HG03571 (cell line): ENCODE results near the gene DNAH11.
"Not testable (repeated sequence)": the region's sequence is repeated elsewhere in the genome, so short reads cannot be mapped to it uniquely, and the experiment has no call there.

Experiments
- ATAC-seq: cut with Tn5 transposase; IDR thresholded peaks from one replicate; pipeline ENCODE4 v1.9.1; 2021; ENCODE audit not compliant: unreplicated experiment

Gene DNAH11

DNA sequence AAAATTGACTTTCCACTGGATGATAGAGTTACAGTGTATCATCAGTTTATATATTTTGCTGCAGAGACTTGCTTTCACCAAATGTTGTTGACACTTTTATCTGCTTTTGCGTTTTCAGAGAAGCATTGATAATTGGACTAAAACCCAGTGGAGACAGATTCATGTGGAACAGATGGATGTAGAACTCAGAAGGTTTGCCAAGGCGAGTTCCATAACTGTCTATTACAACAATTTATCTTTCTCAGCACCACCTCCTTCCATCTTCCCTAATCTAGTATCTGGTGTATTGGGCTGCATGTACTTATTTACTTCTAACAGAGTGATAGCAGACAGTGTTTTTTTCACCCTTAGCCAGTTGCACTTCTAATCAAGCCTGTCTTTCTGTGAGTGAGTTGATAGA, 73.3 kb downstream of the DNAH11 start:
- ATAC-seq, result no peak

DNA sequence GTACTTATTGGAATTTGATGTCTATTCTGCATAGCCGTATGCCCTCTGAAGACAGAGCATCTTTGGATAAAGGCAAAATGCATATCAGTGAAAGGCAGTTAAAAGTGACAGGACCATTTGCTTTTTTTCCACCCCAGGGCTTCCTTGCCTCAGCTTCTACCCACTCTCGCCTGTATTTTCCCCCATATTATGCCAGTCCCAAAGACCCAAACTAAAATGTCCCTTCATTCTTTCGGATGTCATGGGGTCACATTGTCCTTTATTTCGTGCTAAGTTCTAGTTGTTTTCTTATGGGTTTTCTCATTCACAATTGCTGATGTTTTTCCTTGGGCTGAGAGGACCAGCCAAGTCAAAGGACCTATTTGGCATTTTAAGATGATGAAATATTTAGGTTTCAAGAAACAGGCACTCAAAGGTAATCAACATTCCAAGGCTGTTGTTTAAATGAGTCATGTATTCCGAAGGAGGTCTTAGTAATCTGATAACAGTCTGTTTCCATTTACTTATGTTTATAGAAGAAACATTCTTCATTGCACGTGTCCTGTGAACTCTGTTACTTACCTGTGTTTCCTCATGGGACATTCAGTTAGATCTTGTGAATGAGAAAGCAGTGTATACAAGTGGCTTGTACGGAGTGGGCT, 74.1 kb downstream of the DNAH11 start:
- no peak for ATAC-seq

DNA sequence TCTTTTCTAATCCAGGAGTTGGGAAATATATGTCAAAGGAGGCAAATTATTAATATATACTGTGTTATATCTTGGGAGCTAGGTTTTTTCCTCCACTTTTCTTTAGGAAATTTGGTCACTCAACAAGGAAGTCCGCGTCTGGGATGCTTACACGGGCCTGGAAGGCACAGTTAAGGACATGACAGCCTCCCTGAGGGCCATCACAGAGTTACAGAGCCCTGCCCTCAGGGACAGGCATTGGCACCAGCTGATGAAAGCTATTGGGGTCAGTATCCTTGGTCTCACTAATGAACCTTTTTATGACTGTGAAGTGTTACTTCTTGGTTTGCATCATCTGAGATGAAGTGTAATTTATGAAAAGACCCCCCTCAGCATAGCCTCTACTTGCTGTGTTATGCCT, 74.7 kb downstream of the DNAH11 start:
- no peak for ATAC-seq

DNA sequence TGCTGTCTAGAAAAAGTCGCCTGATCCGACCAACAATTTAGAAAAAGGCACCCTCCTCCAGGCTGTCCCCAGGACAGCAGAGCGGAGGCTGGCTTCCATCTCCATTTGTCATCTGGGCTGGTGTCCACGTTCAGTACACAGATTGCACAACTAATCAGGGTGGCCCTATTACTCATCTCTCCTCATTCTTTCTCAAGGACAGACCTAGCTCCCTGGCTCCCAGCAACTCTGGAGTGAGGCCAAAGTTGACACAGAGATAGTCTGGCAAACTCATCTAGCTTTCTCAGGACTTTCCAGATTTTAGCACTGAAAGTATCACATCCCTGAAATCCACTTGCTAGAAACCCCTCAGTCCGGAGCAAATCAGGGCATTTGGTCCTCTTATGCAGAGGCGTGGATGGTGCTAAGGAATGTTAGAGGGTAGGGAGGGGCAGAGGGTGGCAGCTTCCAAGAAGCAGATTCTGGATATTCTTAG, 75.1 kb downstream of the DNAH11 start:
- ATAC-seq, result no peak

DNA sequence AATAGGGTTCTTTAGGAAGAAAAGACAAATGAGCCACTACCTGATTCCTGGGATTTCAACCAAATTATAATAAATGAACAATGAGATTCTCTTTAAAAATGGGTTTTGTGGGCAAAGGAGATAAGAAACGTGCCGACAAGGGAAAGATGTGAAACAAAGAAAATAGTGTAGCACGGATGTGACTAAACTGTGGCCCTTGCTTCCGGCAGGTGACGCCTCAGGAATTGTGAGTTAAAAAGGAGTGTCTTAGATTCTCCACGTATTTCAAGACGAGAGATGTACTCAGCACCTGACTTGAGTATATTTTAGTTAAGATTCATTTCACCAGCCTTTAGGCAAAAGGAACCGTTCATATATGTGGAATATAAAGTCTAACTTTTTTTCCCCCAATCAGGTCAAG, 75.9 kb downstream of the DNAH11 start:
- no peak for ATAC-seq

DNA sequence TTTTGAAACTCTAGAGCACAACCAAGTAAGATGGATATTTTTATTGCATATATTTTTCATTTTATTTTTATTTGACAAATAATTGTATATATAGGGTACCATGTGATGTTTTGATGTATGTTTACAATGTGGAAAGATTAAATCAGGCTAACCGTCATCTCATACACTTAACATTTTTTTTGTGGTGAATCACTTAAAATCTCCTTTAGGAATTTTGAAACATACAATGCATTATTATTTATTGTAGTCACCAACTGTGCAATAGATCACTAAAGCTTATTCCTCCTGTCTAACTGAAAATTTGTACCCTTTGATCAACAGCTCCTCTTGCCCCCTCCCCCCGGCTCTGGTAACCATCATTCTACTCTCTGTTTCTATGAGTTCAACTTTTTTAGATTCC, 77.2 kb downstream of the DNAH11 start:
- no peak for ATAC-seq

DNA sequence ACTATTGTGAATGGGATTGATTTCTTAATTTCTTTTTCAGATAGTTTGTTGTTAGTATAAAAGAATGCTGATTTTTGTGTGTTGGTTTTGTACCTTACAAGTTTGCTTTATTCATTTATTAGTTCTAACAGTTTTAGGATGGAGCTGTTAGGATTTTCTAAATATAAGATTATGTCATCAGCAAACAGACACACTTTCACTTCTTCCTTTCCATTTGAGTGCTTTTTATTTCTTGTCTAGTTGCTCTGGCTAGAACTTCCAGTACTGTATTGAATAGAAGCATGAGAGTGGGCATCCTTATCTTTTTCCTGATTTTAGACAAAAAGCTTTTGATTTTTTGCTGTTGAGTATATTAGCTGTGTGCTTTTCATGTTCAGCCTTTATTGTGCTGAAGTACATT, 81.5 kb downstream of the DNAH11 start:
- no peak for ATAC-seq

DNA sequence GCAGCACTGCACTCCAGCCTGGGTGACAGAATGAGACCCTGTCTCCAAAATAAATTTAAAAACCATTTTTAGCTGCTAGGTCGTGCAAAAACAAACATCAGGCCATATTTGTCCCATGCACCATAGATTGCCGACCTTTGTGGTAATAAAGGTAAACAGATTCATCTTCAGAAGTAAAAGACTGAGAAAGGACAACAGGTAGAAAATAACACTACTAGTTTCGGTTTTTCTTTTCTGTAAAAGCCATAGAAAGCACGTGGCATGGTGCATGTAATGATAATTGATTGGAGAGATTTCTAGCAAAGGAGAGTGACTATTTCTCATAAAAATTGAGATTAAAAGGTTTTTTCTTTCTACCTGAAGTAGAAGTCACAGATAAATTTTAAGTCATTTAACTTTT, 93.9 kb downstream of the DNAH11 start:
- ATAC-seq, result no peak

DNA sequence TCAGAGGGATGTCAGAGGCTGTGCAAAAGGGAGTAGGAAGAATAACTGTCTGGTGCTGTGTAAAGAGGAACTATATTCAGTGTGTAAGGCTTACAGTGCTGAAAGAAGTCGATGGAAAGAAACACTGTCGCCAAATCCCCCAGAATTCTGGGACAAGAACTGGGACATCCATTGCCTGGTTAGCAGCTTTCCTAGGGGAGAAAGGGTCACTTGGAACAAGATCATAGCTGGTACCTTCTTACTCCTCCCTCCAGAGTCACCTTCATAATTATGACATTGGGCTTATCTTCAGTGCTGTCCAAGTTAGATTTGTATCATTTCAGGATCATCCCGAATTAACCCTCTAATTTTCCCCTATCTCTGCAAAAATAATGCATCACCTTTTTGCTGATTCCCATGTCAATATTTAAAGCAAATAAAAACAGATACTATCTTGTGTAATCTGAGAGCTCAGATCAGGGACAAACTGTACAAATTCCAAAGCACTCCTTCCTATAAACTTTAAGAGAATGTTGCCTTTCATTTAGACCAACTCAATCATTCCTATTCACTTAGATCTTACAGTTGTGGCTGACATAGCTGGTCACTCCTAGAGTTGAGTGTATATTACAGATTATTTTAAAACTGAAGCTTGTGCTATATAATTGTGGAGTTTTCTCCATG, 96.5 kb downstream of the DNAH11 start:
- ATAC-seq, result no peak

DNA sequence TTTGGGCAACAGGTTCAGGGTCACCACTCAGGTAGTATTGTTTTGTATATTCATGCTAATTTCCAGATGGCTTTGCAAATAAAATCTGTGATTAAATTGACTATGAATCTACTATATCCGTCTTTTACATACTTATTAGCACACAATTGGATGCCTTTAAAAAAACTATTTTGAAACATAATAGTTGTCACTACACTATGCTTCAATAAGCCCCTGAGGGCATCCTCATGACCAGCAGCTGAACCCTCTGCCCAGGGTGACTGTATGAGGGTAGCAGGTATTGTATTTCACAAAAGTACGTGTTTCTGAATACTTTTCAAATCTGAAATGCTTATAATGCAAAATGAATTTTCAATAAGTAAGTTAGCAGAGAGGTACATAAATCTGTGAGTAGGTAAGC, 97.3 kb downstream of the DNAH11 start:
- ATAC-seq, result no peak

DNA sequence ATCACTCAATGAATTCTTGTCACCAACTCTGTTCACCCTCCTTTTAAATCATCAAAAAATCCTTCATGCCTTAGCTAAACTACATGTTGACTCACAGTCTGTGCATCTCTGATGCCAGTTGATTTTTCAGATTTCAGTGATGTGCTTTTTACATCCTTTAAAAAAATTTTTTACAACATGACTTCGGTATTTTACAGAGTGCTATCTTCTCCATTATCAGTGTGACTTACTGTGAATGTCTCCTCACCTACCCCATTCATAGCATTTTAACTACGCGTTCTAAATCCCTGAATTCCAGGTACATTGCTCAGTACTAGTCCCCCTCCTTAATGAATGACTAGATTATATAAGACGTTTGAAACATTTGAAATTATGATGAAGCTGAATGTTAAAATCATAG, 98.7 kb downstream of the DNAH11 start:
- no peak for ATAC-seq

DNA sequence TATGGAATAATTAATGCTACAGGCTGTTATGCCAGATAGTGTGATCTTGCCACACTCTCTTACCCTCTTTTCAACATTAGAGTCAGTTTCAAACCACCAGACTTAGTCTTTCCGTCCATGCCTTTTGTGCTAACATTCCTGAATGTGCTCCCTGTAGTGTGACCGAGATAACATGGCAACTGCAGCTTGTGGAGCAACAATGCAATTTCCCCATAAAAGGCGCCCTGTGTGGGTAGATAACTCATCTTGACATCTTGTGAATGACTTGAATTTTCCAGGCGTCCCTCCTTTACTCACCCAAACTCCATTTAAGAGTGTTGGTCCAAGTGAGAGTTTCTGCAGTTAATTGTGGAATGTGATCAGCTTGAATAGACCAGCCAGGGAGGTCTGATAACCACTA, 99.6 kb downstream of the DNAH11 start:
- ATAC-seq, result no peak

DNA sequence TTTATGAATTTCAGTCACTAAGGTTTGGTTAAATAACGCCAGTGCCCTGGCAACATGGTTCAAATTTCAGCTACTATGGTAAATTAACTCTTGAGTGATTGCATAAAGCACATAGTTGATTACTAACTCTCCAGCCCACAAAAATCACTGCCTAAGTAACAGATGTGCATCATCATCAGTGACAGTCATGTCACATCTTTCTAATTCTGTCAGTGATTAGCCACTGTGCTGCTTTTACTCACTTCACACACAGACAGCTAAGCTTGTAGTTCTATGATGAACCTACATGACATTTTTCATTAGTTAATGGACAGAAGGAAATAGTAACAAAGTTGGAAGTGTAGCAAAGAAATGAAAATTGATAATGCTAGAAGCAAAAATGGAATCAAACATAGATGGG, 108.9 kb downstream of the DNAH11 start:
- no peak for ATAC-seq

DNA sequence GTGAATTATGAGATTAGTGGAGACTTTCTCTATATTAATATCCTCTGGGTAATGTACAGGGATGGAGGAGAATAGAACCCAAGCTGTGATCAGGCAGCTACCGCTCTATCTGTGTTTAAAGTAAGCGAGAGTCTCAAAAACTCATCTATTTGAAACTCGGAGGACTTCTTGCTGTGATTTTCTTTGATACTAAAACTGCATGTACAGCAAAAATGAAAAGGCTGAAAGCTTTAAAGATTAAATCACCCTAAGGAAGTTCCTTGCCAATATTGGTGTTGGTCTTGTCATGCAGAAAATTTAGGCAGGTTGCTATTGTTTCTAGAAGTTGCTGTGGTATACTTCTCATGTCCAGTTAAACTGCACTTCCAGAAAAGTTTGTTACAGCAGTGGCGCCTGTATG, 110.8 kb downstream of the DNAH11 start:
- no peak for ATAC-seq

DNA sequence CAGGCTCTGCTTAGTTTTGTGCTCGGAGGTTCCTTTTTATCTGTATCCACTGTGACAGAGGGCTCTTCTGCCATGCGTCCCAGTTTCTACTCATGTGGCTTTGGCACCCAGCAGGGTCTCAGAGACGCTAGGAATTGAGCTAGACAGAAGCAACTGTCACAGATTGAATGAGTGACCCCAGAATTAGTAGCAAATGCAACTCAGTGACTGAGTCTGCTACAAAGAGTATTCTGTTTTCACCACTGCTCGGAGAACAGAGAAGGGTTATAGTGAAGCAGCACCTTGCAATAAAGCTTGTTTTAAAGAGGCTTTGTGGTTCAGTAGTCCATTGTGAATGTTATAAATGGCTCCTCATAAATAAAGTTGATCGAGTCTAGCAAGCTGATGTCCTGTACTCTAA, 113.2 kb downstream of the DNAH11 start:
- no peak for ATAC-seq

DNA sequence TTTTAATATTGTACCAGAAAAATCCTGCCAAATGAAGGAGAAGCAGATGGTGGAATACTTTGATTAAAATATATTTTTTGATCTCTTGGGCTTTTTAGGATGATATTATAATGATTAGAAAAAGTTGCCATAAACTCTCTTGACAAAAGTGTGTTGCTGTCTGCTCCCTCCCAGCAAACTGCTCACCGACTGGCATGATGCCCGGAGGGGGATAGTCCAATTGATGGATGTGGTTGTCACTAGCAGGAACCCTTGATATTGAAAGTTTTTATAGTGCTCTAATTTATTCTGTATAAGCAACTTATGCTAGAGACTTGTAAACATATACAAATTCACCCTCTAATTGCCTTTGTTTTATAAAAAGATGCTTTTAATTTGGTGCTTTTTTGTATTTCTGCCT, 114.0 kb downstream of the DNAH11 start:
- ATAC-seq, result no peak

DNA sequence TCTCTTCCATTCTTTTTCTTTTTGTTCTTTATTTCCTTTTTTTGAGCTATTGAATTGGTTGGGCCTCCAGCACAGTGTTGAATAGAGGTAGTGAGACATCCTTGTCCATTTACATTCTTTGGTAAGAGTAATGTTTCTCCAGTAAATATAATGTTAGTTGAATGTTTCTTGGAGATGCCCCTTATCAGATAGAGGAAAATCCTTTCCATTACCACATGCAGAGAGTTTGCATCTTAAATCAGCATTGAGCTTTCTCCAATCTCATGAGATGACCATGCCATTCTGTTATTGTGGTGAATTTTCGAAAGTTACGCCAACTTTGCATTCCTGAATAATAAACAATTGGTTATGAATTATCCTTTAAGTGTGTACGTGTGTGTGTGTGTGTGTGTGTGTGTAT, 127.7 kb downstream of the DNAH11 start:
- ATAC-seq, result no peak

DNA sequence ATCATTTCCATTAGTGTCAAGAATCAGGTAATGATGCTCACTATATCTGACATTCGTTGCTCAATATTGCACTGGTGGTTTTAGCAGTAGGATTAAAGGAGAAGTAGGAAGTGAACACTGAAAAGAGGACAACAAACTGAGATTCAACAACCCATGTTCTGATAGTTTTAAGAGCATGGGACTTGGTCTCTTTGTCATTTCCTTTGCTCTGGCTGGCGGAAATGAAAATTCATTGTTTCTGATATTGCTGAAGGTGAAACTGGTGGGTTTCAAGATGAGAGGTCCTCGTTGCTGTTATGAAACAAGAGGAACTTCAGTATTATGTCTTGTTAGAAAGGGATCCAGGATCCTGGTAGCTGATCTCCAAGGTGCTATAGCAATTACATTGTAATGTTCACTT, 129.0 kb downstream of the DNAH11 start:
- peak; percentile 70 for ATAC-seq

DNA sequence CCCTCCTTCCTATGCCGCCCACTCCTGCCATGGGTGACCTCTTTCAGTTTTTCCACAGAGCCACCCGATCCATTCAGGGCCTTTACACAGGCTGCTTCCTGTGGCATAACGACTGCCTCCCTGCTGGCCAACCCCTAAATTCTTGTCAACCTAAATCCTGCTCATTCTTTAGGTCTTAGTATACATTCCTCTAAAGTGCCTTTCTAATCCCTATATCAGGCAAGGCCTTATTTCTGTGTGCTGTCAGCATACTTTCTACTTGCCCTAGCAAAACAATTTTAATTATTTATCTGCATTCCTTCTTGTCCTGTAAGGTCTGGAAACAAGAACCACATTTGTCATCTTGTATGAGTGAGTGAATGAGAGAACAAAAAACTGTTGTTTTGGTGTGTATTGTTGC, 132.4 kb downstream of the DNAH11 start:
- no peak for ATAC-seq

DNA sequence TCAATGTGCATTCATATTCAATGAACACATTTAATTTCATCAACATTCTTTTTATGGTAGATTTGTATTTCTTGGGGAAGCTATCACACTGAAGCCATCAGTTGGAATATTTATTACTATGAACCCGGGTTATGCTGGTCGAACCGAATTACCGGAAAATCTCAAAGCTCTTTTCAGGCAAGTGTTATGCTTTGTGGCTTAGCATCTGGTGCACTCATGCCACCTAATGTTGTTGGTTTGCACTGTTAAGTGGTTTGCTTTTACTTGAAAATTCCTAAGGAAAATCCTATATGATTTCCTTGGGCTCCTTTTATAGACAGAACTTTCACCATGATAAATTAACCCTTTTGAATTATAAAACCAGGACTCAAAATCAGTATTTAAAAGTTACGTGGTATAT, 147.9 kb downstream of the DNAH11 start:
- no peak for ATAC-seq

DNA sequence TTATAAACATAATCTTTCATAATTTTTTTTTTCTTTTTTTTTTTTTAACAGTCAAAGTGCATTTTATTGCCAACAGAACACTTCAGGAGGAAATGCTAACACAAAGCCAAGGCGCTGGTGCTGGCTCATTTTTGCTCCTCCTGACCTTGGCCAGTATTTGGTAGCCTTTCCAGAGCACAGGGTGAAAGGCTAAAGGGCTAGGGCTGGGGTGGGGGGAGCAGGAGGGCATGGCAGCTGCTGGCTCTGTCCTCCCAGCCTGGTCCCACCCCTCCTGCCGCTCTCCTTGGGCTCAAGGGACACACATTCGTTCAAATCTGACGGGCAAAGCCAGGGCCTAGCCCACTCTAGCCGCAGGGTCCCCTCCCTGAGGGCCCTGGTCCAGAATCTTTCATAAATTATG, 148.3 kb downstream of the DNAH11 start:
- not testable (repeated sequence) for ATAC-seq

DNA sequence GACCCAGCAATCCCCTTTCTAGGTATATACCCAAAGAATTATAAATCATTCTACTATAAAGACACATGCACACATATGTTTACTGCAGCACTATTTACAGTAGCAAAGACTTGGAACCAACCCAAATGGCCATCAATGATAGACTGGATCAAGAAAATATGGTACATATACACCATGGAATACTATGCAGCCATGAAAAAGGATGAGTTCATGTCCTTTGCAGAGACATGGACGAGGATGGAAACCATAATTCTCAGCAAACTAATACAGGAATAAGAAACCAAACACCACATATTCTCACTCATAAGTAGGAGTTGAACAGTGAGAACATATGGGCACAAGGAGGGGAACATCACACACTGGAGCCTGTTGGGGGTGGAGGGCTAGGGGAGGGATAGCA, 157.7 kb downstream of the DNAH11 start:
- ATAC-seq, result not testable (repeated sequence)

DNA sequence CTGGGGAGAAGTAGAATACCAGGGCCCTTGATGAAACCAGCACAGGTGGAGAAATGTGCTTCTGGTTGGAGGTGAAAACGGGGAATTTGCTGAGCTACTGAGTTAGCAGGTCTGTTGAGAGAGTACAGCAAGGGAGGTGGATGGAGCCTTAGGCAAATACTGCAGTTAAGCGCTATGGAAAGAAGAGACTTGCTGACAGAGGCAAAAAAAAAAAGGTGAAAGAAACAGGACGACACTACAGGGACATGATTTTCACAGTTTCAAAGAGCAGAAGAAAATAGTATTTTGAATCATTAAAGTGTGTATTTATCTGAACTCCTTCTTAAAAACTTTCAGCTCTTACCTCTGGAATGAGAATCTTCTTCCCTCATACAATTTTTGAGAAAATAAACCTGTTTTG, 159.5 kb downstream of the DNAH11 start:
- no peak for ATAC-seq
